22Rv1 (cell line): ENCODE results near the gene RABGAP1L.

Experiments
- ZFX ChIP-seq: fragments of 450-650 bp; IDR thresholded peaks from 2 replicates; pipeline ENCODE4 v1.6.1; 2017; ENCODE audit warnings: antibody characterized with exemption, borderline replicate concordance
- TF ChIP-seq, protein P1 (sequence below): fragments of 450-650 bp; IDR thresholded peaks from 2 replicates; pipeline ENCODE4 v1.5.1; 2017; ENCODE audit warnings: mild to moderate bottlenecking

DNA sequence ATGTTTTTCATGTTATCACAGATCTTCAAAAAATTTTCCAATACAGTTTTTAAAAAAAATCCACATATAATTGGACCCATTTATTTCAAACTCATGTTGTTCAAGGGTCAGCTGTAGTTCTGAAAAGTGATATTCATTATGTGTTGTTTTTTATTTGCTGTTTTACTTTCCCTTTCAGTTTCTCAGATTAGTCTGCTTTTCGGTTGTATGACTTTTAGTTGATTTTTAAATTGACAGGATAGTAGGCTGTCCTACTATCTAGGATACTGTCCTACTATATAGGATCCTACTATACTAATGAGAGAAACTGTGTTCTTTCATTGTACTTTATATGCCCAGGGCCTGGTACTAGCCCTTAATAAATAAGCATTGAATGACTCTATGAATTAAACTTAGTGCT is 254.9 kb downstream of the RABGAP1L start:
- TF ChIP-seq, protein P1, sequence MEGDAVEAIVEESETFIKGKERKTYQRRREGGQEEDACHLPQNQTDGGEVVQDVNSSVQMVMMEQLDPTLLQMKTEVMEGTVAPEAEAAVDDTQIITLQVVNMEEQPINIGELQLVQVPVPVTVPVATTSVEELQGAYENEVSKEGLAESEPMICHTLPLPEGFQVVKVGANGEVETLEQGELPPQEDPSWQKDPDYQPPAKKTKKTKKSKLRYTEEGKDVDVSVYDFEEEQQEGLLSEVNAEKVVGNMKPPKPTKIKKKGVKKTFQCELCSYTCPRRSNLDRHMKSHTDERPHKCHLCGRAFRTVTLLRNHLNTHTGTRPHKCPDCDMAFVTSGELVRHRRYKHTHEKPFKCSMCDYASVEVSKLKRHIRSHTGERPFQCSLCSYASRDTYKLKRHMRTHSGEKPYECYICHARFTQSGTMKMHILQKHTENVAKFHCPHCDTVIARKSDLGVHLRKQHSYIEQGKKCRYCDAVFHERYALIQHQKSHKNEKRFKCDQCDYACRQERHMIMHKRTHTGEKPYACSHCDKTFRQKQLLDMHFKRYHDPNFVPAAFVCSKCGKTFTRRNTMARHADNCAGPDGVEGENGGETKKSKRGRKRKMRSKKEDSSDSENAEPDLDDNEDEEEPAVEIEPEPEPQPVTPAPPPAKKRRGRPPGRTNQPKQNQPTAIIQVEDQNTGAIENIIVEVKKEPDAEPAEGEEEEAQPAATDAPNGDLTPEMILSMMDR, result no peak
- TF ChIP-seq ZFX, result no peak
